ENCODE data around the gene SGMS1.

The SGMS1 gene

GRCh38 chr10:50312464-50313437 lies 311.0 kb downstream of the SGMS1 start:
- TF ChIP-seq CTCF (IDR thresholded peaks at IDR 0.05; ENCODE audit: borderline replicate concordance, control extremely low read depth, extremely low read depth, insufficient read depth, missing control alignments) = no peak
- no peak for DNase-seq (ENCODE audit: low spot score)
- in situ Hi-C loops (cut with MboI; ENCODE audit: low sequenced_read_pairs, unreplicated experiment) = no loop called here

- TF ChIP-seq CTCF (IDR thresholded peaks at IDR 0.05; ENCODE audit: borderline replicate concordance, control extremely low read depth, extremely low read depth, insufficient read depth, missing control alignments) = no peak
- in situ Hi-C loops (cut with MboI; ENCODE audit: low sequenced_read_pairs, unreplicated experiment) = no loop called here
- DNase-seq (ENCODE audit: low spot score) = no peak
These were observed 313.1 kb downstream of the SGMS1 start for GRCh38 chr10:50310560-50311174.

- TF ChIP-seq CTCF (IDR thresholded peaks at IDR 0.05; ENCODE audit: borderline replicate concordance, control extremely low read depth, extremely low read depth, insufficient read depth, missing control alignments) = no peak
- in situ Hi-C loops (cut with MboI; ENCODE audit: low sequenced_read_pairs, unreplicated experiment) = no loop called here
- no peak for DNase-seq (ENCODE audit: low spot score)
These were observed 314.4 kb downstream of the SGMS1 start for GRCh38 chr10:50309342-50309741.

GRCh38 chr10:50304660-50305059 lies 319.1 kb downstream of the SGMS1 start:
- DNase-seq (ENCODE audit: low spot score) = no peak
- in situ Hi-C loops (cut with MboI; ENCODE audit: low sequenced_read_pairs, unreplicated experiment) = no loop called here
- no peak for TF ChIP-seq CTCF (IDR thresholded peaks at IDR 0.05; ENCODE audit: borderline replicate concordance, control extremely low read depth, extremely low read depth, insufficient read depth, missing control alignments)

GRCh38 chr10:50299948-50300669 lies 323.6 kb downstream of the SGMS1 start:
- in situ Hi-C loops (cut with MboI; ENCODE audit: low sequenced_read_pairs, unreplicated experiment) = no loop called here
- no peak for TF ChIP-seq CTCF (IDR thresholded peaks at IDR 0.05; ENCODE audit: borderline replicate concordance, control extremely low read depth, extremely low read depth, insufficient read depth, missing control alignments)
- no peak for DNase-seq (ENCODE audit: low spot score)

GRCh38 chr10:50295367-50295766 lies 328.4 kb downstream of the SGMS1 start:
- no peak for TF ChIP-seq CTCF (IDR thresholded peaks at IDR 0.05; ENCODE audit: borderline replicate concordance, control extremely low read depth, extremely low read depth, insufficient read depth, missing control alignments)
- DNase-seq (ENCODE audit: low spot score) = no peak
- in situ Hi-C loops (cut with MboI; ENCODE audit: low sequenced_read_pairs, unreplicated experiment) = no loop called here

All from GM13976 (cell line).